Measurements from ENCODE around the gene MYB. TPM values are rescaled to one million over a fixed set of nuclear protein-coding genes. Genes with fewer than 3 reads are reported as not detected.

Gene MYB
- total and polyA plus RNA-seq, 2 of the 8 experiments (the other 6 are each of a cell fraction or from before 2014, with no cell fraction given): 4.0 to 7.6 TPM

GRCh38 chr6:135158397-135158796 lies 22.7 kb upstream of the MYB start (continued):
- TF ChIP-seq CHD7 (IDR thresholded peaks at IDR 0.05; ENCODE audit: insufficient replicate concordance, low read length) (no peak), CEBPB (IDR thresholded peaks at IDR 0.05; ENCODE audit: low read depth, low read length) (no peak), BRCA1 (IDR thresholded peaks at IDR 0.05; ENCODE audit: low read depth, low read length) (no peak), HDAC6 (IDR thresholded peaks at IDR 0.05; ENCODE audit: low read depth, low read length) (no peak), TEAD4 (IDR thresholded peaks at IDR 0.05; ENCODE audit: low read depth, low read length) (no peak), TAF1 (IDR thresholded peaks at IDR 0.05; ENCODE audit: low read depth, low read length) (no peak)

All from H1 (cell line).